Cortex of kidney (tissue), 1 donor: ENCODE results near the gene NFKBIZ.

Source experiments
- DNase-seq: peaks from one replicate; lab custom pipeline; 2025; lab: John Stamatoyannopoulos, UW

Gene NFKBIZ

DNA sequence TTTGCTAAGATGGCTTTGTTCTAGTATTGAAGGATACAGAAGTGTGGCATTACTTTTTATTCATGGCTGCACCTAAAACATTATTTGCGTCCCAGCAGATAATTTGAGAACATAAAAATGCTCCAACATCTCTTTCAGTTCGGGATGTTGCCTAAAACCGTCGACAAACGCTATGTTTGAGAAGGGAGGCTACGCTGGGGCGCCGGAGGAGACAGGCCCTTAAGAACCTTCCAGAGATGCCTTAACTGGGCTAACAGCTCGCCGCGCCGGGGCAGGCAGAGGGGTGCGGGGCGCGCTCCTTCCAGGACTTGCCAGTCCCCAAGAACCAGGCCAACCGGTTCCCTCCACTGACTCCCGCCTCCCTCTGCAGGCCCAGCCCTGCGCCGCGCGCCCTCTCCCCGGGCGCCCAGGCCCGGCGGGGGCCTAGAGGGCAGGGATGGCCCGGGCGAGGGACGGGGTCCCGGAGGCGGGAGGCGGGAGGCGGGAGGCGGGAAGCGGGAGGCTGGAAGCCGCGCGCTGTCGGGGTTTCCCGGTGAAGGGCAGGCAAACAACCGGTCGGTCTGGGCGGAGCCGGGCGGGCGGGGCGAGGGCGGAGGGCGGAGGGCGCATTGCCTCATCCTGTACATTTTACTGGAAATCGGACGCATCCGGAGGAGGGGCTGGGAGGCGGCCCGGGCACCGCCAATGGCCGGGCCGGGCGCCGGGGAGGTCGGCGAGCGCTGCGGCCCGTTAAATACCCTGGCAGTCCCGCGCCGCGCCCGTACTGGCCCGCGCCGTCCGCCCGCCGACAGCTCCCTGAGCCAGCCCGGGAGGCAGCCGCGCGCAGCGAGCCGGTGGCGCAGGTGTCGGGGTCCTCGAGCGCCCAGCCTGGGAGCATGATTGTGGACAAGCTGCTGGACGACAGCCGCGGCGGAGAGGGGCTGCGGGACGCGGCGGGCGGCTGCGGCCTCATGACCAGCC, at the start of gene NFKBIZ:
TSS of gene NFKBIZ (plus strand) at position 761 of the 960 bp plus-strand sequence. CDS start at position 876, 115 bp downstream.
- DNase-seq: peak; percentile 63

- DNase-seq: no peak
Measured at GRCh38 chr3:101801174-101801573, 48.1 kb upstream of the NFKBIZ start.

DNA sequence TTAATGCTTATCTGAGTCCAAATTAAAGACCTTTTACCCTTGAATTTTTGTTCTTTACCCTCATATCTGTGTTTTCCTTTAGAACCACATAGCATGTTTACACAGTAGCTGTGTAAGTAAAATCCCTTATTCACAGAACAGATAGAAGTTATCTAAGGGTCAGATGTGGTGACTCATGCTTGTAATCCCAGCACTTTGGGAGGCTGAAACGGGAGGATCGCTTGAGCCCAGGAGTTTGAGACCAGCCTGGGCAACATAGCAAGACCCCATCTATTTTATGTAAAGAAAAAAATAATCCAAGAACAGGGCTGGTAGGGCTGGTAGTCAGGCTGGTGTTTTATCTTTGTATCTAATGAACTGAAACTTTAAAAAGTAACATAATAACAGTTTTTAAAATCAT, 47.1 kb upstream of the NFKBIZ start:
- no peak for DNase-seq

DNA sequence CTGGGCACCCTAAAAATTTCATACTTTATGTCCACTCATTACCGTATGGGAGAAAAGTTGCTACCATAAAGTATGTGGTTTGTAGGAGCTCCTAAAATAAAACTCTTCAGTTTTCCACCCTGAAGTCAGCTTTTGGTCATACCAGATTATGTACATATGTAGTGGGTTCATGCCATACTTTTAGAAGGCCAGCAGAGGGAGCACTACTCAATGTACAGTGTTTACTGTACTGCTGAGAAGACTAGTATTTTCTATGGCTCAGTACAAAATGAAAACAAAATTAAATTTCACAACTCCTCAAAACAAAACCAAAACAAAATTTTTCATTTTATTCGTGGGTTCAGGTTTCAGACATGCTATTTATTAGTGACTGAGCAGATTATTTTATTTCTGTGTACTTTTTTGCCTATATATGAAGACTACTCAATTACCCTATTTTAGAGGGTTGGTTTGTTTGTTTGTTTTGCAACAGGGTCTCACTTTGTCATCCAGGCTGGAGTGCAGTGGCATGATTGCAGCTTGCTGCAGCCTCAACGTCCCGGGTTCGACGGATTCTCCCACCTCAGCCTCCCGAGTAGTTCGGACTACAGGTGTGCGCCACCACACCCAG, 46.0 kb upstream of the NFKBIZ start:
- no peak for DNase-seq

GRCh38 chr3:101803939-101804338, 45.4 kb upstream of the NFKBIZ start:
- DNase-seq: no peak

GRCh38 chr3:101806491-101806890, 42.8 kb upstream of the NFKBIZ start:
- no peak for DNase-seq

- DNase-seq: no peak
Measured at GRCh38 chr3:101807888-101808287, 41.4 kb upstream of the NFKBIZ start.

DNA sequence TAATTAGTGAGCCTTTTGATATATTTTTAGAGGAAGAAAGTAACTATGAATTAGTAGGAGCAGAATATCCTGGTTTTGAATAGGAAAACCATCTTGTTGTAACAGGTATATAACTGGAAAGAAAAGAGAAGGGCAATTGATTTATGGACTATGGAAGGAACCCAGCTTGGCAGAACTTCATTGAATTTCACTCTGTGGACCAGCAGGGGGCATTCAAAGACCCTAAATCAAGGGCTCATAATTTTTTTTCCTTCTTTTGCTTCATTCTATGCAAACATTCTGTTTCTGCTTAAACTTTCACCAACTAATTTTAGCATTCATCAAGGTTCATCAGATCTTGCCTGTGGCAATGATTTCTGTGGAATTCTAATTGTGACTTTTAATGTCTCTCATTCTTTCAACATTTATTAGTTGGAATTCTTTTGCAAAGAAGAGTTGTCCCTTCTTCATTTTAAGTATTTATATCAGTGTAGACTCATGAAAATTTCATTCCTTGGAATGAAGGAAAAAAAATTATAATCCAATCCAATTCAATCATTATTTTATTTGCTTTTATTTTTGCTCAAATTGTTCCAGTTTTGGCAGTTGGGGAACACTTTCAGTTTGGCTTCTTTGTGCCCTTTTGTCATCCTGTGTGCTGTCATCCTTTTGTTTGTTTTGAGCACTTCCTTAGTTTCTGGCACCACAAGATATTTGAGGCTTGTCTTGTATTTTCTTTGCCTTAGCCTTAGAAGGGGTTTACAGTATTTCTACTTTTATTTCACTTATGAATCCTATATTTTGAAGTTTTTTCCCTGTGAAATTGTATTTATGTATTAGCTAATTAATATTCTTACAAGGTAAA, 39.9 kb upstream of the NFKBIZ start:
- no peak for DNase-seq

DNA sequence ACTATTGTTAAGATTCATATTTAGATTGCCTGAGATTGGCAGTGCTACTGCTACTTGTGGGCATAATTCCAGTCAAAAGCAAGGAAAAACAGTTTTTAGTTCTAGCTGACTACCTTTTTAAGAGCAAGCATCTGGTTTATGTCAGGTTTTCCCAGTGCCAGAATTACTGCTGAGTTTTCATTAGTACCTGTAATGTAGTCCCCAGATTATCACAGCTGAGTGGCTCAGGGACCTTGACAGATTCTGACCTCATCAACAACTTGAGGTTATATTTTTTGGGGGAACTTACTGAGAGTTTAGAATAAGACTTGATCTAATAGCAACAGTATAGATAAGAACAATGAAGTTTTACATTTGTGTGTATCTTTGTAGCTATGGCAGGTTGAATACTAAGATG, 39.3 kb upstream of the NFKBIZ start:
- no peak for DNase-seq

DNA sequence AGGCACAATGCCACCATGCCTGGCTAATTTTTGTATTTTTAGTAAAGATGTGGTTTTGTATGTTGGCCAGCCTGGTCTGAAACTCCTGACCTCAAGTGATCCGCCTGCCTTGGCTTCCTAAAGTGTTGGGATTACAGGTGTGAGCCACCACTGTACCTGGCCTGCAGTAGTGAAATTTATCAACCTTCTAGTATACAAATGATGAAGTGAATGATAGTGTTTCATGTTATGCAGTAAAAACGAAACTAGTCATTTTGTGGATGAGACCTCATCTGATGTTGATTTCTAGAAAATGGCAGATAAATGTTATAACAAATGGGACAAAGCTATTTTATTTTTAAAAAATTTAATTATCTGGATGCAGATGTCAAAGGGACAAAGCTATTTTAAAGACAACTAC, 37.4 kb upstream of the NFKBIZ start:
- no peak for DNase-seq

DNA sequence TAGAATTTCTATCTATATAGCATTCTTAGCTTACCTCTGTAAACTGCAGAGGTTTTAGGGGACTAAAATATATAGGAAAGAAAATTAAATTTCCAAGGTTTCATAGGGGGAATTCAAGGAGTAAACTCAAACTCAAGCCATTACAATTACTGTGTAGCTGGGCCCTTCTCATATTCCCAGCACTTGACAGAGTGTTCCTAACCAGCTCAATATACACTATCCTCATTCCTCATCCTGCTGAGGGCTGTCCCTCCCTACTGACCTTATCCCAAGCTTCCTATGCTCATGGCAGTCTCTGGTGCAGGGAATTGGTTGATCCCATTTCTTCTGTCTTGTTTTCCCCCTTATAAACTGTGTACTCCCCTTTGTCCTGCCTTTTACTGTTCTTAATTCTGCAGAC, 36.4 kb upstream of the NFKBIZ start:
- no peak for DNase-seq

DNA sequence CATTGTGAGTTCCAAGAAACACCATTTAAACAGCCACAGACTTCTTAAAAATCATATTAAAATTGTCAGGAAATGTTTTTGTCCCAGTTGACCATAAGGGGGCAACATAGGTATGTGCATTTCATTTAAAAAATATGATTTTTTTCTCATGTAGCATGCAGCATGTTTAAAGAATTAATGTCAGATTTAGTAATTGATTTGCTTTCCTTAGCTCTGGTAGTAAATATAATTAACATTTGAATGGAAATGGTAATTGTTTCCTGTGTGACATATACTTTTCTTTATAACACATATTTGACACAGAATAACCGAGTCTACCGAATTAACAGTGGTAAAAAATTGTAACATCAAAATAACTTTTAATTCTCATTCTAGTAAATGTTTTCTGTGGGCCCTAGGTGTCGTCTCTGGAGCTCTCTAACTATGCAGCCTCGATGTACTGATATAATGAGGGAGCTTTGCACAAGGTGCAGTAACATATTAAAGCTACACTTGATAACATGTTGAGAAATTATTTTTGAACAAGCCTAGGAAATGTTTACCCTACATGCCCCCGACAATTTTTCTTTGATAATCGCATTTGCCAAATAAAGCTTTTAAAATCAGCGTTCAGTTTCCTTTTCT, 35.4 kb upstream of the NFKBIZ start:
- DNase-seq: no peak

DNA sequence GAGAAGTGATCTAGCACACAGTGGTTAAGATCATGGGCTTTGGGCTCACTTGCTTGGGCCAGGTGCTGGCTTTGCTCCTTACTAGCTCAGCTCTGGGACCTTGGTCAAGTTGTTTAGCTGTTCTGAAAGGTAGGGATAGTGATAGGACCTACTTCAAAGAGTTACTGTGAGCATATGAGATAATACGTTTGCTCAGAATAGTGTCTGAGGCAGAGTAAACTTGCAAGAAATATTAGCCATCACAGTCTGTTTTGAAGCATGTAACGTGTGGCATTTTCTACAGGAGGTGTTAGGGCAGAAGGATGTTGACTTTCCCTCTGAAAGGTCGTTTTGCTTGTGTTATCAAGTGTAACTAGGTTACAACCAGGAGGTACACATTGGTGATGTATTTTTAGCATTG, 34.5 kb upstream of the NFKBIZ start:
- DNase-seq: no peak

DNA sequence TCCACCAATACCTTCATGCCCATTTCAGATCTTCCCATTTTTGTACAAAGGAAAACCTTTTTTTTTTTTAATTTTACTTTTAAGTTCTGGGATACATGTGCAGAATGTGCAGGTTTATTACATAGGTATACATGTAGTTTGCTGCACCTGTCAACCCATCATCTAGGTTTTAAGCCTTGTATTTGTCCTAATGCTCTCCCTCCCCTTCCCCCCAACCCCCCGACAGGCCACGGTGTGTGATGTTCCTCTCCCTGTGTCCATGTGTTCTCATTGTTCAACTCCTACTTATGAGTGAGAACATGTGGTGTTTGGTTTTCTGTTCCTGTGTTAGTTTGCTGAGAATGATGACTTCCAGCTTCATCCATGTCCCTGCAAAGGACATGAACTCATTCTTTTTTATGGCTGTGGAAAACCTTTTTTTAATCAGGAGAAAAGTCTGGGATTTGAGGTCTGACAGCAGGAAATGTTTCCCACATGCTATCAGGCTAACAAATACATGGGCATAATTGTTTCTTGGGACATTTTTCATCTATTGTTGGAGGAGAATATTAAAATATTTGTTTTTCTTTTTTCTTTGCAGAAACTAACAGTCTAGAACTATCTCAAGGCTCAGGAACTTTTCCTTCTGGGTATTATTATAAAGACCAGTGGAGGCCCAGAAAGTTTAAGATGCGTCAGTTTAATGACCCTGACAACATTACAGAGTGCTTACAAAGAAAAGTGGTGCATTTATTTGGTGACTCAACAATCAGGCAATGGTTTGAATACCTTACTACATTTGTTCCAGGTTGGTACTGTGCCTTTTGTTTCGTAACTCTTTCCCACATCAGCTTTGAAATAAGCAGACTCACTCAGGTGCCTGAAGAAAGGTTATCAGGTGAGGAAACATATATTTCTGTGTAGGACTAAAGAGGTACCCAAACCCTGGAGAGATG, 32.8 kb upstream of the NFKBIZ start:
- DNase-seq: no peak

- no peak for DNase-seq
Measured at GRCh38 chr3:101817992-101818391, 31.3 kb upstream of the NFKBIZ start.

- DNase-seq: no peak
Measured at GRCh38 chr3:101819649-101820206, 29.6 kb upstream of the NFKBIZ start.

DNA sequence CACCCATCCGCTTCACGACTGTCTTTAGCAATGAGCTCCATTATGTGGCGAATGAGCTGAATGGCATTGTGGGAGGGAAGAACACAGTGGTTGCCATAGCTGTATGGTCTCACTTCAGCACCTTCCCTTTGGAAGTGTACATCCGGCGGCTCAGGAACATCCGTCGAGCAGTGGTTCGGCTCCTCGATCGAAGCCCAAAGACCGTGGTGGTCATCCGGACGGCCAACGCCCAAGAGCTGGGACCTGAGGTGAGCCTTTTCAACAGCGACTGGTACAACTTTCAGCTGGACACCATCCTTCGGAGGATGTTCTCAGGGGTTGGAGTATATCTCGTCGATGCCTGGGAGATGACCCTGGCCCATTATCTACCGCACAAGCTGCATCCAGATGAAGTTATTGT, 27.8 kb upstream of the NFKBIZ start:
- DNase-seq: no peak

- DNase-seq: no peak
Measured at GRCh38 chr3:101823525-101823924, 25.8 kb upstream of the NFKBIZ start.

DNA sequence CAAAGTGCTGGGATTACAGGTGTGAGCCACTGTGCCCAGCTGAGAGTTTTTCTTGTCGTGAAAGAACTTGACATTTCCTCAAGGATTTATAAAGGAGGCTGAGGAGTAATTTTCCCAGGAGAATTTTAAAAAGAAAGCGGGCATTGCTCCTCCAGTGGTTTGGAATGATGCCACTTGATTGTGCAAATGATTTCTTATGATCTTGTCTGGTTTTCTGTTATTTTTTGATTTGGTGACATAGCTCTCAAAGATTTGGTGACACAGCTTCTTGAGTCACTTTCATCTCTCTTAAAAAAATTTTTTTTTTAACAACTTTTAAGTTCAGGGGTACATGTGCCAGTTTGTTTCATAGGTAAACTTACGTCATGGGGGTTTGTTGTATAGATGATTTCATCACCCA, 24.6 kb upstream of the NFKBIZ start:
- no peak for DNase-seq

- DNase-seq: no peak
Measured at GRCh38 chr3:101825904-101826445, 23.3 kb upstream of the NFKBIZ start.
